ENCODE results near the gene TRAM2. TPM values are rescaled to one million over a fixed set of nuclear protein-coding genes. Genes with fewer than 3 reads are reported as not detected.
A peak's percentile ranks its signal among the peaks of the same experiment; 100 is the strongest.

TRAM2 gene
- total and polyA plus RNA-seq, 2 of the 13 experiments (the other 11 are each of a cell fraction or from before 2014, with no cell fraction given), result 49.1 to 72.5 TPM

- peak; percentile 54; the same call in 1 of the 2 replicates for TF ChIP-seq SOX13 (IDR thresholded peaks at IDR 0.05)
- TF ChIP-seq SOX13 (CRISPR knock-in tag; conservative IDR thresholded peaks at IDR 0.05 in 1 of 2, IDR thresholded peaks at IDR 0.05 in 1 of 2), result peak in 1 of 2 experiments; percentile 62; a peak in 3 of 4 replicates
- peak; percentile 24; the same call in 1 of the 2 replicates for TF ChIP-seq ZBTB4 (CRISPR knock-in tag; IDR thresholded peaks at IDR 0.05; ENCODE audit: borderline replicate concordance)
- 0 out of 2 replicates have a peak, but pooled peaks have one; percentile 3 for TF ChIP-seq BCL3 (CRISPR knock-in tag; IDR thresholded peaks at IDR 0.05)
- peak; percentile 61; the same call in 1 of the 2 replicates for TF ChIP-seq MYPOP (CRISPR knock-in tag; IDR thresholded peaks at IDR 0.05)
- TF ChIP-seq RXRA (CRISPR knock-in tag; IDR thresholded peaks at IDR 0.05), result peak; percentile 90
- TF ChIP-seq REST (IDR thresholded peaks at IDR 0.05; ENCODE audit: borderline replicate concordance in 1 of 2, low read depth in 1 of 2, low read length in 2 of 2), result peak in 1 of 2 experiments; percentile 66; a peak in 2 of 4 replicates
- TF ChIP-seq CREB1 (IDR thresholded peaks at IDR 0.05), result no peak
- peak; percentile 72 for TF ChIP-seq CREB1 (CRISPR knock-in tag; IDR thresholded peaks at IDR 0.05)
- TF ChIP-seq ZNF687 (CRISPR knock-in tag; IDR thresholded peaks at IDR 0.05), result peak; percentile 63; the same call in 1 of the 2 replicates
- TF ChIP-seq NFKBIZ (CRISPR knock-in tag; IDR thresholded peaks at IDR 0.05), result peak; percentile 62
- no peak for TF ChIP-seq E2F5 (CRISPR knock-in tag; conservative IDR thresholded peaks at IDR 0.05)
Observed at GRCh38 chr6:52543729-52544601, 32.9 kb downstream of the TRAM2 start (continued).

Measured in HepG2 (cell line).